Activated T-cell treated with anti-CD3 and anti-CD28 coated beads, Interleukin-2, amount 50 U/mL, for 1 hour (primary cell): ENCODE measurements around the gene LHFPL6.

Experiments
- DNase-seq: peaks from one replicate; pipeline ENCODE4 v3.0.0-alpha.2; 2020

LHFPL6 gene

GRCh38 chr13:39455521-39456175 lies 147.3 kb downstream of the LHFPL6 start:
- DNase-seq = no peak

GRCh38 chr13:39452834-39453233 lies 150.2 kb downstream of the LHFPL6 start:
- DNase-seq = no peak

DNA sequence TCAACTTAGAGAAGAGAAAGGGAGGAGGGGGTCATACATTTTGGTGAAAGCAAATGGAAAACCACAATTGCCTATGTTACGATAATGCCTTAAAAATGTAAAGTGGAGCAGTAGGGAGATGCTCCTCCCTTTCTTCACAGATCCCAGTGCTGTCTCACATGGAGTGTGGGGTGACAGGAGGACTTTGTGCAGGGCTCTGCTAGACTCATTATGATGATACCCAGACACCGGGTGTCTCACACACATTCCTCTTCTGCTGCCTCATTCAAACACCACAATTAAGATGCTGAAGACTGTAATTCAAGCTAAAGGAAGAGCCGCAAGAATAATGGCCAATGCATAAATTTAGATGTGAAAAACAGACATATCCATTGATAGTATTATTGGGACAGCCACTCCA lies 150.6 kb downstream of the LHFPL6 start:
- DNase-seq = no peak

GRCh38 chr13:39451860-39452301 lies 151.1 kb downstream of the LHFPL6 start:
- no peak for DNase-seq

GRCh38 chr13:39451301-39451700 lies 151.7 kb downstream of the LHFPL6 start:
- DNase-seq = no peak

- no peak for DNase-seq
Measured at GRCh38 chr13:39450176-39450575, 152.8 kb downstream of the LHFPL6 start.

DNA sequence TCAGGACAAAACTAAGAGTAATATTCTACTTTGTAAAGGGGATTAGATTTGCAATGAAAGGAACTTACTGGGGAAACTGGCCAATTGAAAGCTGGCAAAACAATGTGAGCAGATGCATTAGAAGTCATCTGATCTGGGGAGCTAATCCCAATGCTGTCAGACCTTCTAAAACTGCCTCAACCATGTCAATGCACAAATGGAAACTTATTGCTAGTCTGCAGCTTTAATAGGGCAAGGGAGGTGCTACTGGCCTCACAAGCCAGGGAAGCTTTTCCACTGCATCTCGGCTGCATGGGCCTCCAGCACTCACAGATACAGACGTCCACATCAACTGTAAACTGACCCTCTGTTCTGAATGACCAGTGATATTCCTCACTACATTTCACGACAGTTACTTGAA lies 154.2 kb downstream of the LHFPL6 start:
- DNase-seq = no peak

DNA sequence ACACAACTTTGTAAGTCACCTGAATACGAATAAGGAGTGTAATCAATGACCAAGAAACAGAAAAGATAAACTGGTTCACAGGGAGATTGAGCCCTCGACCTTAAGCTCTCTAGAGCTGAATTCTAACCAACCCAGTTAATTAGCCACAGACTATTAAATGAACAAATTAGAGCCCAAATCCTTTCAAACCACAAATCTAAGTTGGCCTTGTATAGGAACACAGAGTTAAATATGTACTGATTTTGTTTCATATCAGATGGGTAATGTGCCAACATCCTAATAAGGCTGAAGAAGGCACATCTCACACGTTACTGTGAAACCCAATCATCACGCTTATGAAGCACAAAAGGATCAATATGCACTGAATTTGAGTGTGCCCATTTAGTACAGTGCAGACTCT lies 156.1 kb downstream of the LHFPL6 start:
- DNase-seq = no peak

GRCh38 chr13:39444866-39445265 lies 158.1 kb downstream of the LHFPL6 start:
- no peak for DNase-seq

DNA sequence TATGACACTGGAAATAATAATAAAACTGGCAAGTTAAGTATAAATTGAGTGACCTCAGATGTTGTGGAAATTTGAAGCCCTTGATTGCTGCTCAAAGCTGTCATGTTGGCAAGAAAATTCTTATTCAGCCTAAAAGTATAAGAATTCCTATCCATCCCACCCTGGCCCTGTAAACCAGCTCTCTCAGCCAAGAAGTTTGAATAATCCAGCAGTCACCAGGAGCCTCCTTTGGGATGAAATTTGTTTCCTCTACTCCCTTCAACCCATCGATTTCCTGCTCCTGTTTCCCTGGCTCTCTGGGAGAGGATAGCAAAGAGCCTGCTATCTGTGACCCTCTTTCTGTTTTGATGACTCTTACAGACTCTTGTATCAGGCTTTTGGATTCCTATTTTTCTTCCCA lies 169.3 kb downstream of the LHFPL6 start:
- no peak for DNase-seq

DNA sequence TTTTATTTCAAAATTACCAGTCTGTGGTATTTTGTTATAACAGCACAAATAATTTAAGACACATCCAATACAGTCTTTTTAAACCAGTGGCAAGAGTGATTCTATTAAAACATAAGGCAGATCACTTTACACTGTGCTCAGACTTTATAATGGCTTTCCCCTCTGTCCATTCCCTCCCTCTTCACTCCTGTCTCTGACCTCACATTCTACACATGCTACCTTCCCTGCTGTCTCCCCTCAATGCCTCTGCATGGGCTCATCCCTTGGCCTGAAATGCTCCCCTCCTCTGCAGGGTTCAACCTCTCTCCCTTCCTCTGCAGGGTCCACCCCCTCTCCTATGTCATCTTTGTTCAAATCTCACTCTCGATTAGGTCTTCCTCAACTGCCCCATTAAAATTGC lies 170.8 kb downstream of the LHFPL6 start:
- DNase-seq = no peak

DNA sequence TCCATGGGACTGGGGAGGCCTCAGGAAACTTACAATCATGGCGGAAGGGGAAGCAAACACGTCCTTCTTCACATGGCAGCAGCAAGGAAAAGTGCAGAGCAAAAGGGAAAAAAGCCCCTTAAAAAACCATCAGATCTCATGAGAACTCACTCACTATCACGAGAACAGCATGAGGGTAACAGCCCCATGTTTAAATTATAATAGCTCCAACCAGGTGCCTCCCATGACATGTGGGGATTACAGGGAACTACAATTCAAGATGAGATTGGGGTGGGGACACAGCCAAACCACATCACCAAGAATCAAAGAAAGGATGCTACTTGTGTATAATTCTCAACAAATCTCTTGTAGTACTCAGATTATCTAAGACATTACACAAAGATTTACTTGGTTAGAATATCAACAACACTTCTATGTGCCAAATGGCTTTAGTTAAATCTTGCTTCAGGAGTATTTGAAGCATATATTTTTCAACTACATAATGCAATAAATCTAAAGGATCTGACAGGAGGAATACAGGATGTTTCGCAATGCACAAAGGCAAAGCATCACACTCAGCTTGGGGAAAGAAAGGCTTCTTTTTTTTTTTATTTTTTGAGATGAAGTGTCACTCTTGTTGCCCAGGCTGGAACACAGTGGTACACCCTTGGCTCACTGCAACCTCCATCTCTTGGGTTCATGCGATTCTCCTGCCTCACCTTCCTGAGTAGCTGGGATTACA lies 180.0 kb downstream of the LHFPL6 start:
- DNase-seq = no peak

DNA sequence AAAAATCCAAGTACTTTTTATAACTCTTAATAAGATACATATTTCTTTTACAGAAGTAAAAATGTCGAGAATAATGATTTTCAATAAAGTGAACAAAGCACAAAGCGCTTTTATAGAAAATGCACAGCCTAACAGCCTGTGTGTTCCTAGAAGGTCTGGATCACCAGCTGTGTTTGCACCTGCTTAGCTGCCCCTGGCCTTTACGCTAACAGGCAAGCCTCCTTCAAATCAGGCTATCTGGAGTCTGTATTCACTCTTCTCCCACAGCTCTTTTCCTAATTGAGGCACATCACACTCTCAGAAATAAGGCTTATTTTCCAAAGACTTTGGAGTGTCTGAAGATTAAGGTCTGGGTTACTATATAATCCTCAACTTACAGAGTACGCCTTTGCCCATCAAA lies 183.1 kb downstream of the LHFPL6 start:
- no peak for DNase-seq

DNA sequence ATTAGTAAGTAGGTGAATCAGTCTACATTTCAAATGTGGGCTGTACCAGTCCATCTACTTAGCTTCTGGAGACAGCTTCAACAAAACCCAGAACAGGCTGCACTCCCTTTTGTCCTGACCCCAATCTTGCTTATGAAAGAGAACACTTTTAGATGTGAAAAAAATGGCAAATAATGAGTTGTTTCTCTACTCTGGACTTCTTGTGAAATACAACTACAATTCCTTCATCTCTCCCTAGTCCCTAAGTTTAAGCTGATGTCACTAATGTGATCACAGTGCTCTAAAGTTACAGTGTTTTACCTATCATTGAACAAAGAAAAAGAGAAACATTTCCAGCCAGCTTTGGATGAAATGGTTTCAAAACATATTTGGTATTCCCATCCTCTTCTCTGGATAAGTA lies 183.9 kb downstream of the LHFPL6 start:
- DNase-seq = no peak

DNA sequence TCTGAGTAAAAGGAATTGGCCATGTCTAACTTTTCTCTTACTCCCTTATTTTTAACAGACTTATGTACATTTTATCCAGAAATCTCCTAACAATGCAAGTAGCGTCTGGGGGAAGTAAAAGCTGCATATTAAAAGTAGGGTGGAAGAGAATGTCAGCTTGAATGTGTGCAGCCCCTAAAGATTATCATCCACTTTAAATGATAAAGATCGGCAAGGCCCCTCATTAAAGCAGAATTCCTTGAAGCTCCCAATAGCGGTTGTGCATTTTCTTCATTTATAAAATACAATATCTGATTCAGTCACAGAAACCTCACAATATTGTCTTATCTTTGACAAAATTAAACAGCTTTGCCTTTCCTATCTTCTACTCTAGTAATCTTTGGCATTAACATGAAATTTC lies 184.6 kb downstream of the LHFPL6 start:
- DNase-seq = no peak

- no peak for DNase-seq
Measured at GRCh38 chr13:39417643-39418042, 185.3 kb downstream of the LHFPL6 start.

DNA sequence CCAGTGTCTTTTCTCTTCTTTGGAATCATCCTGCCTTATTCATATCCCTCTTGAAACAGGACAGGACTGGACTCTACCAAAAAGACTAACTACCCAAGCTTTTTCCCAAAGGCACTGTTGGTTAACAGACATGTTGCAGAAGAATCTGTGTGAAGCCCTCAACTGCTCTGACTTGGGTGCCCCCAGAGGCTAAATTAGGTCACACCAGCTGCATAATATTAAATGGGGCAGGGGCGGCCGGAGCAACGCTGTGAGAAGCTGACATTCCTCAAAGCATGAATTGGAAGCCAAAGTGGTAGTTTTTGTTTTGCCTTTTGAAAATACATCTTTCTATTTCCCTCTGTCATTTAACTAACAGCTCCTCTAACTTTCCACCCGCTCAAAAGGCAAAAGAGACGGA lies 185.9 kb downstream of the LHFPL6 start:
- DNase-seq = no peak

DNA sequence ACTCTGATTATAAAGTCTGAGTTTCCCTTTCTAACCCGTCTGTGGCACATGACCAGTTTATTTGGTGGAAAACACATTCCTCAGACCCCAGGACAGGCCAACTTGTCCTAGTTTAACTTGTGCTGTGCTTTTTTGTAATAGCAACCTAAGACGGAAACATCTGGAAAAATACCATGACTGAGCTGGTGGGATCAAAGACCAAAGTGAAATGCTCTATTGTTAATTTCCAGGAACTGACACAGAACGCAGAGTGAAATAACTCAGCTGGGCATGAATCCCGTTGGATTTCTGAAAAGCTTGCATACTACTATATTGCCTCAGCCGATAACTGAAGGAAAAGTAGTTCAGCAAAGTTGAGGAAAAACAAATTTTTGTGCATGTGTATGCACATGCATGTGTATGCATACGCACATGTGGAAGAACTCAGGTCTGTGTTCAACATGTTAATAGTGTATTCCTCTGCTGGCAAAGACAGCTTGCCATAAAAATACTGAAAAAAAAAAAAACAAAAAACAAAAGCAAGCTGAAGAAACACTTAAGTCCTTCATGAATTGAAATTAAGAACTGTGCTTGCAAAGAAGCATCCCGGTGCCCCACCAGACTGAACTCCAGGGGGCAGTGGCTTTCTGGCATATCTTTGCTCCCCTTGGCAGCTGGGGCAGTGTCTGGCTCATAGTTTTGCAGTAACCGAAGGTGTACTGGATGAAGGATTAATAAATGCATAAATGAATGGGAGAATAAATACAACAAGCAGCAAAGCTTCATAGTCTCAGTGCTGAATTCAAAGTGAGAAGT lies 187.8 kb downstream of the LHFPL6 start:
- no peak for DNase-seq

DNA sequence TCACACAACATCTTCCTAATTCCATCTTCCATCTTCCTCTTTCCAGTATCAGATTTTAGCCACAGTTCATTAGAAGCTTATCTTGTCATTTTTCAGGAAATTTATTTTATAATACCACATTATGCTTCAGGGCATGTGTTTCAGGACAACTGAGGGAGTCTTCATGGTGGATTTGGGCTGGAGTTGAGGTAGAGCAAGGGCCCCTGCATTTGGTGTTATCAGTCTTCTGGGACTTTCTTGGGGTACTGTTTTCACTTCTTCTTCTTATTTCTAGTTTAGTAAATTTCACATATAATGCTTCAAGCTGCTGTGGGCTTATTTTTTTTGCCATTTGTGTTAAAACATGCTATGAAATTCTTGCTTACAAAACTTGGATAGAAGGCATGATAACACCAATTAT lies 188.7 kb downstream of the LHFPL6 start:
- DNase-seq = no peak

DNA sequence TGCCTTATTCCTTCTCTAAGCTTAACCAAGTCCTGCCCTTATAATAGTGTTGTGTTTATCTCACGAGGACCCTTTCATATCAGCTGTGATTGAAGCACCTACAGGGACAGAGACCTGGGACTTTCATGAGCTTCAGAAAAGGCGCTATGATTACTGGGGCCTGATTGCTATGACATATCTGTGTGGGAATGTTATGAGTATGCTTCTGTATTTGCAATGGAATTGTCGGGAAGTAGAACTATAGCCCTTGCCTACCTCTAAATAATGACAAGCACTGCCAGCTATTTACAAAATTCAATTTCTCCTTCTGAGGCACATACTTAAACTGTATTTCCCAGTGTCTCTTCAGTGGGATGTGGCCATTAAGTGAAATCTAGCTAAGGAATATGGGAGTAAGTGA lies 191.5 kb downstream of the LHFPL6 start:
- DNase-seq = no peak

DNA sequence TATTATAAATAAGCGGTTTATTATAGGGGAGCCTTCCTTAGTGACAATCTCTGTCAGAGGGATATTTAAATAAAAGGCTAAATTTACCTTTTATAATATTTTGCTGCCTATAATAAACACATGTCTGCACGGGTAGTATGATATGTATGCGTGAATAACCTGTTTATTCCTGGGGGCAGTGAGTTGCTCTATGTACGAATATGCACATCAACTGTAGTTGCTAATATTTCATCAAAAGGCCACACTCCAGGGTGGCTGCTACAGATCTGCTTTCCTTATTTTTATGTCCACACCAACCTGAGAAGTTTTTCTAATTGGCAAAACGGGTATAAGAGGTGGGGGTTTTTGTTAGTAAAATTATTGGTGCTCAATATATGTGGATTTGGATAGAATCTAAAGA lies 192.0 kb downstream of the LHFPL6 start:
- DNase-seq = no peak

GRCh38 chr13:39410096-39410901 lies 192.7 kb downstream of the LHFPL6 start:
- no peak for DNase-seq

GRCh38 chr13:39408512-39408911 lies 194.5 kb downstream of the LHFPL6 start:
- no peak for DNase-seq
